ENCODE results near the gene OAS3.
"Not testable (repeated sequence)": the region's sequence is repeated elsewhere in the genome, so short reads cannot be mapped to it uniquely, and the experiment has no call there.

Gene OAS3

GRCh38 chr12:112927475-112927874 lies 10.8 kb upstream of the OAS3 start:
- no peak for DNase-seq

DNA sequence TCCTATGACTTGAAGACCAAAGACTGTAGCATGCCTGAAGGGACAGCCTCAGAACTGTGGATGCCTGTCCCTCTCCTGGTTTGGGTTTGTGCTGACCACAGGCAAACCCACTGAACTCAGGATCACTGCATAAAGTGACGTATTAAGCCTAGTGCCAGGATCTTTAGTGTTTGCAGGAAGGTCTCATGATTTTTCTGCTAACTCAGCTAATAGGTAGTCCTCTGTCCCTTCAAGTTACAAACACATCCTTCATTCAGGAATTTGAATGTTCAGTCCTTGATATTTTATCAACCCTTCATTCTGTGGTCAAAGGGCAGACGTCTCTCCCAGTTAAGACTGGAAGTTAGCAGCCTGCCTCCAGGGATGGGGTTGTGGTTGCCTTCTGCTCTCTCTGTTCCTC lies 10.3 kb upstream of the OAS3 start:
- DNase-seq, result no peak

- no peak for DNase-seq
These were observed 9.3 kb upstream of the OAS3 start for GRCh38 chr12:112928978-112929377.

DNA sequence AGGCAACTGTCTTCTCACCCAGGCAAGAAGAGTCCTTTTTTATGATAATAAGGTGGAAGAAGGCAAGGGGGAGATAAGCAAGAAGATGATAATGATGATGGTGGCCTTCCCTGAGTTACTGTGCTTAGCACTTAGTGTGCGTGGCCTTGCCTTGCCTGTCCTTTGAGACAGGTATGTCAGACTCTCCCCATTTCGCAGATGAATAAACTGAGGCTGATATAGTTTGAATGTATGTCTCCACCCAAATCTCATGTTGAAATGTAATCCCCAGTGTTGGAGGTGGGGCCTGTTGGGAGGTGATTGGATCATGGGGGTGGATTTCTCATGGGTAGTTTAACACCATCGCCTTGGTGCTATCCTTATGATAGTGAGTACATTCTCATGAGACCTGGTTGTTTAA lies 8.6 kb upstream of the OAS3 start:
- no peak for DNase-seq

DNA sequence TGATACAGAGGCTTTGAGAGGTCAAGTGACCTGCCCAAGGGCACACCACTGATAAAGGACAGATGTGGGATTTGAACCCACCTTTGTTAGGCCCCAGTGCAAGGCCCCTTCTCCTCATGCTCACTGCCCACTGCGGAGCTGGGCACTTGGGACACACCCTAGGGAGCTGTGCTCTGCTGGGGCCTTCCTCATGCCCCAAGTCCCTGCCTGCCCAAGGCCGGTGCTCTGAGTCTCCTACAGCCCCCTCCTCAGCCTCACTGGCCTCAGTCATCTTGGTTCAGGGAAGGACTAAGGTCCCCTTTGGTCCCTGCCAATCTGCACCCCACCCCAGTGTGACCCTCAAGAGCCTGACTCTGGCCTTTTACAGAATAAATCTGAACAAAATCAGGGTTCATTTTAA lies 7.9 kb upstream of the OAS3 start:
- no peak for DNase-seq

GRCh38 chr12:112932485-112933128 lies 5.7 kb upstream of the OAS3 start:
- no peak for DNase-seq

GRCh38 chr12:112933129-112933505 lies 5.2 kb upstream of the OAS3 start:
- no peak for DNase-seq

GRCh38 chr12:112936264-112936663 lies 2.0 kb upstream of the OAS3 start:
- no peak for DNase-seq

DNA sequence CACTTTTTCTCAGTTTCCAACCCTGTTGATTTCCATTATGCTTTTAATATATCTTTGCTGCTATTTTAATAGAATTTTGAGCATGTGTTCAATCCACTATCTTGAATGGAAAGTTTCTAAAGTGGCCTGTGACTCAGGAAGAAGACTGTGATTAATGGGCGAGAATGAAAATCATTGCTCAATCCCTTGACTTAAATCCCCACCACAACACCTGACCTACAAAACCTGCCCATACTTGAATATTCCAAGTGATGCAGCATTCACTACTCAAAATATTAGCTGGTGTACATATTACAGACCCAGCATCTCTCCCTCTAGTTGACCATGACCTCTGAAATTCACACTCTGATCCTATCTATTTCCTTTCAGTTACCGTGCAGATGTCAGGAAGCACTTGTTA lies 1.3 kb upstream of the OAS3 start:
- DNase-seq, result no peak

DNA sequence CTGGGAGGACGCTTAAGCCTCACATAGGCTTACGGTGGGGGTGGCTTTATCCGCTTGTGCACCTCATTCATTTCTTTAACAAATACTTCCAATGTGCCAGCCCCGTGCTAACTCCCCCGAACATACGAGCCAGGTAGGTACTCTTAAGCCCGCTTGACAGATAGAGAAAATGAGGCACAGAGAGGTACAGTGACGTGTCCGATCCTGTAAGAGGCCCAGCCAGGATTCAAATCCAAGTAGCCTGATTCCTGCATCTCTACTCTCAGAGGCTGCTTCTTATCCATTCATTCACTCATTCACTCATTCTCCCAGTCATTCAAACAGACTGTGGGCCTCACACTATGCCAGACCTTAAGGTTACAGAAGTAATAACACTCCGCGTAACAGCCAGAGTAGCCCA lies 477 bp downstream of the OAS3 start:
- DNase-seq, result no peak

DNA sequence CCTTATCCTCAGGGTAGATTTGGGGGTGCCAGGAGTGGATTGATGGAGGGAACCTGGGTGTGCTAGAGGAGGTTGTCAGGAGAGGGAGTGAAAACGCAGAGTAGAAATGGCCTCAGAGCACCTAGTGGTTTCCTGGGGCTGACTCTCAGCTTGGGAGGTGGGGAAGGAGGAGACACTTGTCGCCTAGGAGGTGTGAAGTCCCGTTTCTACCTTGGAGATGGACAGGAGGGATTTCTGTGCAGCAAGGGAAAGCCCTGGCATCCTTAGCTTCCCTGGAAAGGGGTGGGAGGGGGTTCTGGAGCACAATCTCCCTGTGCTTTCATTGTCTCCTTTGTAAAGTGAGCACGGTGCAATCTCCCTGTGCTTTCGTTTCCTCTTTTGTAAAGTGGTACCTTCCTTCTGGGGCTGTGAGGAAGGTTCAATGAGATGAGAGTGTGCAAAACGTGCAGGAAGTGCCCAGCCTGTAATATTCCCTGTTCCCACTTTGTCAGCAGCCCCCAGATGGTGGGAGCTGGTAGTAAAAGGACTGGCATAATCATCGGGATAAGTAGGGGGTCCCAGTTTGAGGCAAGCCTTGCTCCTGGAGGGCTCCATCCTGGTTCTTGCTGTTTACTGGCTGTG lies 1.6 kb downstream of the OAS3 start:
- no peak for DNase-seq

DNA sequence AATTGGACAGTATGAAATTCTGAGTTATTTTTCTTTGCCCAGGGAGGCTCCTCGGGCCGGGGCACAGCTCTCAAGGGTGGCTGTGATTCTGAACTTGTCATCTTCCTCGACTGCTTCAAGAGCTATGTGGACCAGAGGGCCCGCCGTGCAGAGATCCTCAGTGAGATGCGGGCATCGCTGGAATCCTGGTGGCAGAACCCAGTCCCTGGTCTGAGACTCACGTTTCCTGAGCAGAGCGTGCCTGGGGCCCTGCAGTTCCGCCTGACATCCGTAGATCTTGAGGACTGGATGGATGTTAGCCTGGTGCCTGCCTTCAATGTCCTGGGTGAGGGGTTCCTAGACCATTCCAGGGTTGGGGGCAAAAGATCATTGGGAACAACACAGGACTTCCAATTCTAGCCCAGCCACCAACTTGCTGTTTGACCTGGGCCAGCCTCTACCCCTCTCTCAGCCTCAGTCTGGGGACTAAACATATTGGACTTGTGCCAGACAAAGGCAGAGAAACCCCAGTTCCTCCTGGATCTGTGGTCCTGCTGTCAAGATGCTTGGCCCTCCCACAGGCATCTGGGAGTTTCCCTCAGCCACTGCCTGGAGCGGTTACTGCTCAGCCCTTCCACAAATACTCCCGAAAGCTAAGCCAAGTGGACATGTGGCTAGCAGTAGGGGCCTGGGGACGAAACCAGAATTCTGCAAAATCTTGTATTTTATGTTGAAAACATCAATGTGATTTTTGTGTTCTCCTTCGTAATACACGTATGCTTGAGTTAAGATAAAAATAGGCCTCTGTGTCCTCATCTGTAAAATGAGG lies 3.5 kb downstream of the OAS3 start:
- no peak for DNase-seq

- DNase-seq, result no peak
These were observed 4.3 kb downstream of the OAS3 start for GRCh38 chr12:112942572-112942971.

GRCh38 chr12:112944024-112944690 lies 5.9 kb downstream of the OAS3 start:
- no peak for DNase-seq

- DNase-seq, result no peak
These were observed 7.2 kb downstream of the OAS3 start for GRCh38 chr12:112945515-112945914.

DNA sequence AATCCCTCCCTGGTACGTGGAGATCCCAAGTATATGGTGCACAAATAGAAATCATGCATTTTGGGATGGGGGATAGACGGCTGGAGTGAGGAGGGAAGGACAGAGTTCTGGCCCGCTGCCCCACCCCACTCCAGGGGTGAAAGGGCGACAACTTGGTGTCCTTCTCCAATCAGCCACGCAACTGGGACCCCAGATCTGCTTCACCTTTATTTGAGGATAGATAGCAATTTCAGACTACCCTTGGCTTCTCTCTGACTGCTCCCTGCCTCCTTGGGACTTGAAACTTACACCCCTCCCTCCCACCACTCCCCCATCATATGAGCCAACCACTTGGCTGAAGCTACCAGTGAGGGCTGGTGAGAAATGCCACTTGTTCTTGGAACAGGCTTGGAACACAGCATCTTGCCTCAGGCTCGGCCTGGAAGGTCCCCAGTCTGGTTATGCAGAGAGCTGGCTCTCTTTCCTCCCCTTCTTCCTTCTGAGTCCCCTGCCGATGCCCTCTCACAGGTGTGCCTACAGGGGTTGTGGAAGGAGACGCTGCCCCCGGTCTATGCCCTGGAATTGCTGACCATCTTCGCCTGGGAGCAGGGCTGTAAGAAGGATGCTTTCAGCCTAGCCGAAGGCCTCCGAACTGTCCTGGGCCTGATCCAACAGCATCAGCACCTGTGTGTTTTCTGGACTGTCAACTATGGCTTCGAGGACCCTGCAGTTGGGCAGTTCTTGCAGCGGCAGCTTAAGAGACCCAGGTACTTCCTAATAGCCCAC lies 8.1 kb downstream of the OAS3 start:
- DNase-seq, result no peak

GRCh38 chr12:112947314-112947713 lies 9.0 kb downstream of the OAS3 start:
- DNase-seq, result no peak

DNA sequence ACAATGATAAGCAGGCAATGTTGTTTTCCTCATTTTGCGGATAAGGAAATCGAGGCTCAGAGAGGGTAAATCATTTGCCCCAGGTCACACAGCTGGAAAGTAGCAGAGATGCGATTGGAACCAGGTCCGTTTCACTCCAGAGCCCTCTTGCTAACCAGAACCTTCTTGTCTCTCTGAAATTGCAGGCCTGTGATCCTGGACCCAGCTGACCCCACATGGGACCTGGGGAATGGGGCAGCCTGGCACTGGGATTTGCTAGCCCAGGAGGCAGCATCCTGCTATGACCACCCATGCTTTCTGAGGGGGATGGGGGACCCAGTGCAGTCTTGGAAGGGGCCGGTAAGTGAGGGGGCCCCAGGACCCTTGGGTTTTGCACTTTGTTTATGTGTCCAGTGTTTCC lies 9.5 kb downstream of the OAS3 start:
- DNase-seq, result no peak

GRCh38 chr12:112948806-112949205 lies 10.5 kb downstream of the OAS3 start:
- no peak for DNase-seq

GRCh38 chr12:112950701-112951100 lies 12.4 kb downstream of the OAS3 start:
- DNase-seq, result no peak

DNA sequence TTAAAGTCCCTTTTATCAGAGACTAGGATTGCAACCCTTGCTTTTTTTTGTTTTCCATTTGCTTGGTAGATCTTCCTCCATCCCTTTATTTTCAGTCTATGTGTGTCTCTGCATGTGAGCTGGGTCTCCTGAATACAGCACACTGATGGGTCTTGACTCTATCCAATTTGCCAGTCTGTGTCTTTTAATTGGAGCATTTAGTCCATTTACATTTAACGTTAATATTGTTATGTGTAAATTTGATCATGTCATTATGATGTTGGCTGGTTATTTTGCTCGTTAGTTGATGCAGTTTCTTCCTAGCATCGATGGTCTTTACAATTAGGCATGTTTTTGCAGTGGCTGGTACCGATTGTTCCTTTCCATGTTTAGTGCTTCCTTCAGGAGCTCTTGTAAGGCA lies 18.9 kb downstream of the OAS3 start:
- DNase-seq, result not testable (repeated sequence)

DNA sequence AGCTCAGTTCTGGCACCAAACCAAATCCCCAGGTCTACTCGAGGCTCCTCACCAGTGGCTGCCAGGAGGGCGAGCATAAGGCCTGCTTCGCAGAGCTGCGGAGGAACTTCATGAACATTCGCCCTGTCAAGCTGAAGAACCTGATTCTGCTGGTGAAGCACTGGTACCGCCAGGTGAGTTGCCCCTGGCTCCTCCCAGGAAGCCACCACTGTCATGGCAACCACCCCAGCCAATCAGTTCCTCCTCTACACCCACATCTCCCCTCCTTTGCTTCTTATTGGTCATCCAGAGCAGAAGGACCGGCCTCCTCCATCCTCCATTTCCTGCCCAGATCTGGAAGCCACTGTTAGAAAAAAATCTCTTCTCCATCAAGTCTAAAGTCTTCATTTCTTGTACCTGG lies 22.8 kb downstream of the OAS3 start:
- DNase-seq, result no peak

DNA sequence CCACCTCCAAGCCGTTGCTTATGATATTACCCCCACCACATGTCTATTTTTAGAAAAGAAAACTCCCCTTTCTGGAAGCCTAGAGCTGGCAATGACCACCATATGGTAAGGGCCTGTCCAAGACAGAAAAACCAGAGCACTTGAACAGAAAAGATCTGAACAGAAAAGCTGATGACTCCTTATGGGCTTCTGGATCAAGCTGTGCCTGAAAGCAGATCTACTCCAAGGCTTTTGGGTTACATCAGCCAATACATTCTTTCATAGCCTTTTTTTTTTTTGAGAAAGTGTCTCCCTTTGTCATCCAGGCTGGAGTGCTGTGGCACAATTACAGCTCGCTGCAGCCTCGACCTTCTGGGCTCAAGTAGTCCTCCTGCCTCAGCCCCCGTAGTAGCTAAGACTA lies 23.3 kb downstream of the OAS3 start:
- DNase-seq, result no peak

Data from stimulated activated CD4-positive, alpha-beta T cell treated with anti-CD3 and anti-CD28 coated beads, Interleukin-4, amount 100 ng/mL, for 4 hours (primary cell).